B cell (primary cell): ENCODE results near the gene TMEM247.

Experiments used
- CTCF ChIP-seq: fragments of 200-600 bp; IDR thresholded peaks from one replicate; pipeline ENCODE4 v1.8.0; 2022; ENCODE audit warnings: antibody characterized with exemption, mild to moderate bottlenecking
- EZH2 ChIP-seq: IDR thresholded peaks from 2 replicates; pipeline ENCODE4 v1.6.1; 2012; ENCODE audit warnings: borderline replicate concordance, low read depth, mild to moderate bottlenecking, moderate library complexity, low read length; ENCODE audit not compliant: insufficient read depth, poor library complexity, severe bottlenecking

GRCh38 chr2:46514738-46515137 is 35.4 kb downstream of the TMEM247 start:
- TF ChIP-seq CTCF (no peak), EZH2 (no peak)
